CD4-positive, alpha-beta T cell treated with Interleukin-4 for 4 hours (primary cell): Measurements from ENCODE around the gene RBM14.
A peak's percentile ranks its signal among the peaks of the same experiment; 100 is the strongest.
"Not testable (repeated sequence)": the region's sequence is repeated elsewhere in the genome, so short reads cannot be mapped to it uniquely, and the experiment has no call there.

Source experiments
- DNase-seq: peaks from one replicate; pipeline ENCODE4 v3.0.0-alpha.2; 2020

The RBM14 gene

DNA sequence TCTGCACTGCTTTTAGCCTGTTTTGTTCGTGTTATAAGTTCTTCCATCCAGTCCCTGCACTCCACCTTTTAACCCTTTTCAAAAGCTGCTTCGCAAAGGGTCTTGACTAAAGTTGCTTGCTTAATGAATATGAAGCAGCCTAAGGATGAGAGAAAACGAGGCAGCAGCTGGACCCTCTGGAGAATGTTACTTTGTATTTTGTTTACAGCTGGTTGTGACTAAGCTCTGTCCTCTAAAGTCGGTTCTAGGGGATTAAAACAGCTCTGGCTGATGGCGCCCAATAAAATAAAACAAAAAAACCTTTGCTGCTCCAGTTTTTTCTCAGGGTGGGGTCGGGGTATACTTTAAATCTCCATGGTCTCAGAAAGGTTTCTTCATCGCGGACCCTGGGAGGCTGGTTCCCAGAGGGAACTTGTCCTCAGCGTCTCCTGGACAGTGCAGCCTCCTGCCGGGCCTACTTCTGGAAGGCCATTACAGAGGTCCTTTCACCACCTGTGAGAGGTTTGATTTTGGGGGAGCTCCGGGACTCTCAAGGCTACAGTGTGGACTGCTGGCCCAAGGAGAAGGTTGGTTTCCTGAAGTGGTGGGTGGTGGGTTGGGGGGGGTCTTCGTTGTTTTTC, 21.2 kb downstream of the RBM14 start:
- no peak for DNase-seq

DNA sequence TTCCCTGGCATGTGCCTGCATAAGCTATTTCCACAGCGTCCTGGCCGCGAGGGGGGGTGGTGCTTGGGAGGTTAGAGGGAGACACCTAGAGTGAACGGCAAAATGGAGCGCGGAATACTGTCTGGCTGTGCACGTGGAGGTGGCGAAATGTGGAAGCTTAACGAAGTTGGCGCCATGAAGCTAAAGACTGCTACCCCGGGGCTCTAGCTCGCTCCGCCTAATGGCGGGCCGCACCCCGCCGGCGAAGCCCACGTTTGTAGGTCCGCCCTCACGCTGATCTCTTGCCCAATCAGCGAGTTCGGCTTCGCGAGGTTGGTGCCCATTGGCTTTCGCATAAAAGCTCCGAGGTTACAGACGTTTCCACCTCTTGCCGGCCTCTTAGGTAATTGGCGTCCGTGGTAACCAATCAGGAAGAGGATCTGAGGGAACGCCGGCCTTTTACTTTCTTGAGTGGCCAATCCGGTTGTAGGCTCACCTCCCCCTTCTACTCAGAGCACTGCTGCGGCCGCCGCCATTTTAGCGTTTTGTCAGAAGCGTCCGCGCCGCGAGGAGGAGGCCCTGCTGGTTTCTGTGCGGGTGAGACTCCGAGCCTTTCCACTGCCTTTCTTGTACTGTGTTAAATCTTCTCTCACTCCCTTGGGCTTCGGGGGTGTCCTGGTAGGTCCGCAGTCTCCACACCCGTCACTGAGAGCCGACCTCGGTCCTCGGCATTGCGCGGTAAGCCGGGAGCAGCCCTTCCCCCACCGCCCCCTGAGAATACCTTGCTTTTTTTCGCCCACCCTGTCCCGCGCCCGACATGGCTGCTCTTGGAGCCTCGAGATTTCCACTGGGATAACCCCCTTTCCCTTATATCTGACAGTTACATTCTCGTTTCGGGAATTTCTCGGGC, 22.0 kb downstream of the RBM14 start, which contains the start of gene RBM4:
RBM4 (plus strand) TSS at position 527 of the 889 bp plus-strand sequence. CDS start 1,009 bp downstream, outside the sequence.
- DNase-seq, result peak; percentile 100

DNA sequence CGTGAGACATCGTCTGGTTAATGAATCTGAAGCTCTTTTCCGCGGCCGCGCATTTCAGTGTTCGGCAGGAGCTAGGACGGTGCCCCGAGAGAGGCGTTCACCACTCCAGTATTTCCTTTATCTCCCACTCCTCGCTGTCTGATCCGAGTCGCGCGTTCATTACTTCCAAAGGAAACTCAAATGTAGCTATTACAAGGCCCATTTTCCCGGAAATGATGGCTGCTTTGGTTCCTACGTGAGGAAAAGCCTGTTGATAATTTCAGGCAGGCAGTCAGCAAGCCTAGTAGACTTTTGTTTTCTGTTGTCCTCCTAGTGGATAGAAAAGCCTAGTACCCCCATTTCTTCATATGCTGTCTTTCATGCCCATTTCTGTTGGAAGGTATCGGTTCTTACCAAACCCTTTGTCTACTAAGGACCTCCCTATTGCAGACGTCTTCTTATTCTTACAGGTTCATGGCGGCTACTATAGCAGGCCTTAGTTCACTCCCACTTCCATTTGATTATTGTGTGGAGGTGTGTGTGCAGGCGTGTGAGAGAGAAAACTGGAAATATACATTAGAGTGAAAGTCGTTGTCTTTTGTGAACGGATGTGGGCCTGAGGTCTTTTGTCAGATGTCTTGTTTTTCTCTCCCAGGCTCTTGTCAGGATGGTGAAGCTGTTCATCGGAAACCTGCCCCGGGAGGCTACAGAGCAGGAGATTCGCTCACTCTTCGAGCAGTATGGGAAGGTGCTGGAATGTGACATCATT, 22.8 kb downstream of the RBM14 start:
- DNase-seq, result peak; percentile 33

DNA sequence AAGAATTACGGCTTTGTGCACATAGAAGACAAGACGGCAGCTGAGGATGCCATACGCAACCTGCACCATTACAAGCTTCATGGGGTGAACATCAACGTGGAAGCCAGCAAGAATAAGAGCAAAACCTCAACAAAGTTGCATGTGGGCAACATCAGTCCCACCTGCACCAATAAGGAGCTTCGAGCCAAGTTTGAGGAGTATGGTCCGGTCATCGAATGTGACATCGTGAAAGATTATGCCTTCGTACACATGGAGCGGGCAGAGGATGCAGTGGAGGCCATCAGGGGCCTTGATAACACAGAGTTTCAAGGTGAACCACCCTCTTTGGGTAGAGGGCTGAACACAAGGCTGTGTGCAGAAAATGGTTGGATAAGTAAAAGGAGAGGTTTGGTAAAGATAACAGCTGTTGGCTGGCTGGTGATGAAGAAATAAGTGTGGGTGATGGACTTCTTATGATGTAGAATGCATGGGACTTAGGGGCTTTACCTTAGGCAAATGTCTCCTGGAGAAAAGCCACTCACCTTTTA, 23.4 kb downstream of the RBM14 start:
- DNase-seq, result not testable (repeated sequence)

DNA sequence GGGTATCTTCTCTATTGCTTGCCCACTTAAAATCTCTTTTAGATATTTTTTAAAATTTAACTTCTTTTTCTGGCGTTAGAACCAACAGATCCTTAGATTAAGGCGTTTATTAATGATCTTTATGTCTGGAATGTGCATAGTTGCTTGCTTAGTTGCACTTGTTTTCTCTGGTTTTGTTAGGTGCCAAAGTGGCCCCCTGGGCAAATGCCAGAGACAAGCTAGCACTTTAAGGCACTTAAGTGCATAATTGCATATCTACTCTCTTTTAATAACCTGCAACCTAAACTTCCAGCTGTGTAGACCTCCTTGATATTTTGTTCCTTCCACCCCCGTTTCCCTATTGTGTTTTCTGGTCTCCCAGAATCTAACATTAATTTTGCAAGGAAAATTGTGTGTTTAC, 25.4 kb downstream of the RBM14 start:
- DNase-seq, result no peak

DNA sequence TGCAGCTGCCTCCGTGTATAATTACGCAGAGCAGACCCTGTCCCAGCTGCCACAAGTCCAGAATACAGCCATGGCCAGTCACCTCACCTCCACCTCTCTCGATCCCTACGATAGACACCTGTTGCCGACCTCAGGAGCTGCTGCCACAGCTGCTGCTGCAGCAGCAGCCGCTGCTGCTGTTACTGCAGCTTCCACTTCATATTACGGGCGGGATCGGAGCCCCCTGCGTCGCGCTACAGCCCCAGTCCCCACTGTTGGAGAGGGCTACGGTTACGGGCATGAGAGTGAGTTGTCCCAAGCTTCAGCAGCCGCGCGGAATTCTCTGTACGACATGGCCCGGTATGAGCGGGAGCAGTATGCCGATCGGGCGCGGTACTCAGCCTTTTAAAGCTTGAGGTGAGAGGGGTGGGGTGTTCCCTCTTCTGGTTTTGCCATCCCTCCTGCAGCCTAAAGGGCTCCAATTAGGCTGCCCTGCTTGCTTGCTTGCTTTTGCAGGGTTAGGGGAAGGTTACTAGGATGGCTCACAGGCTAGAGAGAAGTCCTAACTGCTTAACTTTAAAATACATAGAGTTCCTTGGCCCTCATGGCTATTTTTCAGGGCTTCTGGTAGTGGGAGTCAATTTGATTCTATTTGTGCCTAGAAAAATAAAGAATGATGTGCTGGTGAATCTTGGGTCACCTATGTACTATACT, 27.5 kb downstream of the RBM14 start:
- no peak for DNase-seq

DNA sequence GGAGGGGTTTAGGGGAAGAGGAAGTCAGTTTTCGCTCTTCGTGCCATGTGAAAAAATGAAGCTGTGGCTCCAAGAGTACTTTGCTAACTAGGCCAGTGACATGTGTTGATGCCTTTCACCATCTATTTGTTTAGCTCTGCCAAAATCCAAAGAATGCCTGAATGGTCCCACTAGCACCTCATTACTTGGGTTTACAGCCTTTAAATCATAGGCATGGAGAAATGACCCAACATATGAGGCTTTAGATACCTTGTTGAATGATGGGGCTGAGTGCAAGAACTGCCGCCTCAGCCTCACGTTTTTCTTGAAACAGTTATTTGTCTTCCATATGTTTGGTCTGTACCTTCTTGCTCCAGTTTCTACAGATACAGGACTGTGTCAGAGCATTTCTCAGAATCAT, 30.4 kb downstream of the RBM14 start:
- no peak for DNase-seq

DNA sequence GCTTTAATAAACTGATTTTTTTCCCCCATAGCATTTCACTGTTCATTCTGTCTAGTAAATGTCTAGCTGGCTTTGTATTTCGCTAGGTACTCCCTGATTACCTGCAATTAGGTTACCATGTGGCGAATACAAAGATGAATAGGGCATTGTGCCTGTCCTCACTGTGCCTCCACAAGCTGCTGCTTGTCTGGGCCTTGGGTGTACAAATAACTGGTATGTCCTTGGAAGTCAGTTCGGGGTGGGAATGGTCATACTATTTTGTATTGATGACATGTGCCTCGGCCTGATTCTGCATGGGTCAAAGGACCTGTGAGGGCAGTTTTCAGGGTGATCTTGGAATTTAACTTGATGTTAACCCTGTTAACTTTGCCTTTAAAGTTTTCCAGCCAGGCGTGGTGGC, 33.5 kb downstream of the RBM14 start:
- no peak for DNase-seq

DNA sequence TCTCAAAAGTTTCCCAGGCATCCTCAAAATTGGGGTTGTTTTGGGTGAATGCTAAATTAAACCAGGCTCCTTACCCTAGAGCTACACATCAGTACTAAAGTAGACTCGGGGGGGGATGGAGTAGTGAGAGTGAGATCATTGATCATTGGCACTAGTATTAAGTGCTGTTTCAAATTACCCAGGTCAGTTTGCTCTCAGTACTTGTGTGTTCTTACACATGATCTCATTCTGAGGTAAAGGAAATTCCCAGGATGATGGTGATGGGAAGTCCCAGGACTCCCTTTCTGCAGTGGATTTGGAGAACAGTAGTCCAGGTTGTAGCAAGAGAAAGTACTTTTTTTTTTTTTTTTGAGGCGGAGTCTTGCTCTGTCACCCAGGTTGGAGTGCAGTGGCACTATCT, 34.6 kb downstream of the RBM14 start:
- no peak for DNase-seq

DNA sequence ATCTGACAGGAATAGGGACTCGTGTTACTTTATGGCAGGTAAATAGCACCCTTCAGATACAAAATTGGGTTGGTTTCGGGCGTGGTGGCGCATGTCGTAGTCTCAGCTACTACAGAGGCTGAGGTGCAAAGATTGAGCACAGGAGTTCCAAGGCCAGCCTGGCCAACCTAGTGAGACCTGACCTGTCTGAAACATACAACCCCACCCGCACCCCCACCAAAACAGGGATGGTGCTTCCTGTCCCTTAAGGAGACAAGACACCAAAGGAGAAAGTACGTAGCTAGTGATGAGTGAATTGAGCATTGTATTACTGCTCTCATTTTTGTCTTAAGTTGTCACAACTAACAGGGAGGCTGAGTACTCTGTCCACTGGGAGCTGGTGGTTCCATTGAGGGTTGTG, 36.2 kb downstream of the RBM14 start:
- no peak for DNase-seq

DNA sequence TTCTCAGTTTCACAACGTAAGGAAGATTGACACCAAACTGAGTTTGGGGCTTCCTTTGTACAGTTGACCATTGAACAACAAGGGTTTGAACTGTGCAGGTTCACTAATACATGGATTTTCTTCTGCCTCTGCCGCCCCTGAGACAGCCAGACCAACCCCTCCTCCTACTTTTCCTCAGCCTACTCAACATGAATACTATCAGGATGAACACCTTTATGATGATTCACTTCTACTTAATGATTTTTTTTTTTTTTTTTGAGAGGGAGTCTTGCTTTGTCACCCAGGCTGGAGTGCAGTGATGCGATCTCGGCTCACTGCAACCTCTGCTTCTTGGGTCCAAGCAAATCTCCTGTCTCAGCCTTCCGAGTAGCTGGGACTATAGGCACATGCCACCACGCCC, 36.7 kb downstream of the RBM14 start:
- DNase-seq, result no peak

DNA sequence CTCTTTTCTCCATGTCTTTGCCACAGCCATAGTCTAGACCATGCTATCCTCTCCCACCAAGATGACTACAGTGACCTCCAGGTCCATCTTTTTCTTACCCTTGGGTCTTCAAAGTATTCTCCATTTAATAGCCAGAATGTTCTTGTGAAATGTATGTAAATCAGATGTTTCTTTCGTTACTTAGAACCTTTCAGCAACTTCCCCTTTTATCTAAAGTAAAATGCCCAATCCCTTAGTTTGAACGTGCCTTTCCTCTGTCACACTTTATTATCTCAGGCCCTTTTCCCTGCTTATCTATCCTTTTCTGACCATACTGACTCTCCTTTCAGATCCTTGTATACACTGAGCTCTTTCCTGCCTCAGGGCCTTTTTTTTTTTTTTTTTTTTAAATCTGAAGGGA, 43.3 kb downstream of the RBM14 start:
- DNase-seq, result no peak

DNA sequence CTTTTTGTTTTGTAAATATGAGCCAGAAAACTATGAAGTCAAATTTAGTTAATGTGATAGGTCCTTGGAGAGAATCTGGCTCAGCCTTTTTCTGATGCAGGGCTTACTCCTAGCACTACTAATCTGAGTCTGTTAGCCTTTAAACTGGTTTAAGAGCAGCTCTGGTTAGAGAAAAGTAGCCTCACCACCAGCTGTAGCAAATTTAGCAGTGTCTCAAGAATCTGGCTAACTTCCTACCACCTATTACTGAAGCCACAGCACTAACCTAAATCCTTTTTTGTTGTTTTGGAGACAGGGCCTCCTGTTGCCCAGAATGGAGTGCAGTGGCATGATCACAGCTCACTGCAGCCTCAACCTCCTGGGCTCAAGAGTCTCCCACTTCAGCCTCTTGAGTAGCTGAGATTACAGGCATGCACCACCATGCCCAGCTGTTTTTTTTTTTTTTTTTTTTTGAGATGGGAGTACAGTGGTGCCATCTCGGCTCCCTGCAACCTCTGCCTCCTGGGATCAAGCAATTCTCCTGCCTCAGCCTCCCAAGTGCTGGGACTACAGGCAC, 47.4 kb downstream of the RBM14 start:
- DNase-seq, result no peak

DNA sequence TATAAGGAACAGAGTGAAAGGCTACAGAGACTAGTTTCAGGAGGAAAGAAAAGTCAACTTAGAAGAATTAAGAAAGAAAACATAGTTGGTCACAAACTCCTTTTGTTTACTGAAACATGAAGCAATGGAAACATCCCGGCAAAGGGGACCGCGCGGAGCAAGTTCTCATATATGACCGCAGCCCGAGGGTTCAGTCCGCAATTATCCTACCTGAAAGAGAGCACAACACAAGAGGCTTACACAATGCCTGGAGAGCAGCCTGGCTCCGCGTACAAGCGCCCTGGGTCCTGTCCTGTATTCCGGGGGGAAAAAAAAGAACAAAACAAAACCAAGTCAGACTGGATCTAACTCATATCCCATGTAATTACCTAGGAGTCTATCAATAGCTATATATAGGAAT, 48.9 kb downstream of the RBM14 start:
- DNase-seq, result no peak

DNA sequence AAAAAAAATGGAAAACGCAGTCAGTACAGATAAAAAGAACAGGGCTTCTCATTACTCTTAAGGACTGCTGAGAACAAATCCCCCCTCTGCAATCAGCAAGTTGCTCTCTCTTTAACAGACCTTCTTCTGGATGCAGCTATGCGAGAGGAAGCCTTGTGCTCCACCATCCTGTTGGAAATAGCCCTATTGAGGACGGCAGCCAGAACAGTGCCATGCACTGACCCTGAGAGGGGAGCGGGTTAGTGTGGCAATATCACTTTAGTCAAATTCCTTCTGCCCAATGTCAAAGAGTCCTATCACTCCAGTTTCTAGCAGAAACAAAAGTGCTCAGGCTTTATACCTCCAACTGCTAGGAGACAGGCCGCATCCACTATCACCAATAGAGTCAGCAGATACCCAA, 54.4 kb downstream of the RBM14 start:
- DNase-seq, result no peak

DNA sequence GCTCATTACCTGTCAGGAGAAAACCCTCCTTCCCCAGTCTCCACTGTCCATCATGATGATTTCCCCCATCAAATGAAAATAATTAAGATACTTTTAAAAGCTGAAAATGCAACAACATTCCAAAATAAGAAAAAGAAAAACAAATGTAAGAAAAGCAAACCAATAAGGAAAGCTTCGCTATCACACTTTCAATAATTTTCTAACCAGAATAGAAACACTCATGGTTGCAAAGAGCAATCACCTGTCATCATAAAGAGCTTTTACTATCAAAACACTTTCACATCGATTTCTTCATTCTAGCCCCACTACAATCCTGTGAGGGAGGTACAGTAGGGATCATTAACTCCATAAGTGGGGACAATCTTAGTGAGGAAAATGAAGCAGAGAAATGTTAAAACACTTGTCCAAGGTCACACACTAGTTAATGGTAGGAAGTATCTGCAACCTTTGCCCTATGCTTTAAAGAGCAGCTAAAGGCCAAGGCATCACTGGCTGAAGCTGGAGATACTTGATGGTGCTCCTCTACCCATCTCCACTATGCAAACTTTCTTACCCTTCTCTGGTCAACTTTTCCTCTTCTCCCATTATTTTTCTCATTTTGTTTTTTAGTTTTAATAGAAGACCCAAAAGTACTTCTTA, 58.7 kb downstream of the RBM14 start:
- DNase-seq, result no peak

DNA sequence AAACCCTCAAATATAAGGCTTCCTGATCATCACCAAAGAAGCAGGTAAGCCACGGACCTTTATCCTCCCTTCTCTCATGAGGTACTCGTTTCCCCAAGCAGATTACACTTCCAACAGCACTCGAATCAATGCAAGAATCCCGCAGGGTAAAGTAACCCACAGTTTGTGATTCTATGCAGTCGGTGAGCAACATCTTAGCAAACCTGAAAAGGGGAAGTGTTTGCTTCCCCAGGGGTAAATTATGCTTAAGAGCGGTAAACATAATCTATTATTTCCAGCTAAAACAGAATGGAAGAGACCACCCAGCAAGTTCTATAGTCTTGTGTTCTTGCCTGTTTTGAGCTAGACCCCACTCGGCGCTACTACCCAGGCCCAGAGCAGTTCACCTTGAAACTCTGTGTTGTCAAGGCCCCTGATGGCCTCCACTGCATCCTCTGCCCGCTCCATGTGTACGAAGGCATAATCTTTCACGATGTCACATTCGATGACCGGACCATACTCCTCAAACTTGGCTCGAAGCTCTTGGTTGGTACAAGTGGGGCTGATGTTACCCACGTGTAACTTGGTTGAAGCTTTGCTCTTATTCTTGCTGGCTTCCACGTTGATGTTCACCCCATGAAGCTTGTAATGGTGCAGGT, 60.0 kb downstream of the RBM14 start:
- no peak for DNase-seq
